Liver (tissue), 3 donors: ENCODE measurements around the gene POLG.

Source experiments
- CTCF ChIP-seq: fragments of 150-350 bp; IDR thresholded peaks from 2 replicates; pipeline ENCODE4 v1.5.1; 2017; ENCODE audit warnings: improper control_type of control experiment, low read depth, low read length; ENCODE audit not compliant: missing input control
- EGR1 ChIP-seq, 2 donors: IDR thresholded peaks; 2 replicates each; pipeline ENCODE4 v1.6.1; 2016 to 2018; ENCODE audit warnings: antibody characterized with exemption in 2 of 2, low read depth in 2 of 2
- FOXA1 ChIP-seq: IDR thresholded peaks from 2 replicates; pipeline ENCODE4 v1.6.1; 2016; ENCODE audit warnings: antibody characterized with exemption
- GABPA ChIP-seq, 2 donors: IDR thresholded peaks in 1 of 2; conservative IDR thresholded peaks in 1 of 2; 2 replicates each; pipeline ENCODE4 v1.6.1; 2016; ENCODE audit warnings: antibody characterized with exemption in 2 of 2, mild to moderate bottlenecking in 1 of 2, moderate library complexity in 1 of 2
- HNF4A ChIP-seq, 2 donors: conservative IDR thresholded peaks; 2 replicates each; pipeline ENCODE4 v1.6.1; 2016; ENCODE audit warnings: antibody characterized with exemption in 2 of 2, mild to moderate bottlenecking in 2 of 2
- JUND ChIP-seq, 2 donors: IDR thresholded peaks; 2 replicates each; pipeline ENCODE4 v1.6.1; 2016; ENCODE audit warnings: antibody characterized with exemption in 2 of 2
- MAX ChIP-seq: IDR thresholded peaks from 2 replicates; pipeline ENCODE4 v1.6.1; 2016; ENCODE audit warnings: antibody characterized with exemption
- RAD21 ChIP-seq, 2 donors: IDR thresholded peaks; 2 replicates each; pipeline ENCODE4 v1.6.1; 2016; ENCODE audit warnings: antibody characterized with exemption in 2 of 2, mild to moderate bottlenecking in 2 of 2
- TAF1 ChIP-seq: conservative IDR thresholded peaks from 2 replicates; pipeline ENCODE4 v1.6.1; 2016; ENCODE audit warnings: antibody characterized with exemption, mild to moderate bottlenecking
- ZBTB33 ChIP-seq: IDR thresholded peaks from 2 replicates; pipeline ENCODE4 v1.6.1; 2016; ENCODE audit warnings: antibody characterized with exemption
- donor health status: healthy.
- donor health status: healthy.

GRCh38 chr15:89371228-89372044 is 36.8 kb upstream of the POLG start:
- TF ChIP-seq CTCF (no peak), MAX (no peak), JUND (IDR thresholded peaks at IDR 0.05) (no peak), FOXA1 (no peak), TAF1 (no peak), ZBTB33 (no peak), GABPA (IDR thresholded peaks at IDR 0.05 in 1 of 2, conservative IDR thresholded peaks at IDR 0.05 in 1 of 2) (no peak), EGR1 (IDR thresholded peaks at IDR 0.05; ENCODE audit: low read depth in 2 of 2) (no peak), RAD21 (IDR thresholded peaks at IDR 0.05) (no peak), HNF4A (conservative IDR thresholded peaks at IDR 0.05) (no peak)
